GM18511 (cell line): ENCODE results near the gene SMTNL2.
"Not testable (repeated sequence)": the region's sequence is repeated elsewhere in the genome, so short reads cannot be mapped to it uniquely, and the experiment has no call there.

Source experiments
- ATAC-seq: cut with Tn5 transposase; IDR thresholded peaks from one replicate; pipeline ENCODE4 v1.9.1; 2021; ENCODE audit warnings: mild to moderate bottlenecking, moderate library complexity; ENCODE audit not compliant: unreplicated experiment

SMTNL2 gene

DNA sequence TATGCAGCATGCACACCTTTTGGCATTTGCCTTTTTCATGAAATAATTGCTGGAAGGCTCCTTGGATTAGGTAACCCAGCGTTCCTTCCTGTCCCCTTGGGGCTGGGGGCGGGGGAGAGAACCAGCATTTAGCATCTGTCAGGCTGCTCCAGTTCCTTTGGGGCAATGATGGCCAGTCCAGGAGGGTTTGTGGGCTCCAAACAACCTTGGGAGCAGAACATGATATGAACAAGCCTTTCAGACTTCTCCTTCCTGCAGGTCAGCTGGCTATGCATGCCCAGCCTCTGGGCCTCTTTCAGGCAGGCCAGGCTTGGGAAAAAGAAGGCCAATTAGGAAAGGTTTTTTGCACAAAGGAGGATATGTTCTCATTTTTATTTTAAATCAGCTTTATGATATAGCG lies 1.1 kb upstream of the SMTNL2 start:
- no peak for ATAC-seq

DNA sequence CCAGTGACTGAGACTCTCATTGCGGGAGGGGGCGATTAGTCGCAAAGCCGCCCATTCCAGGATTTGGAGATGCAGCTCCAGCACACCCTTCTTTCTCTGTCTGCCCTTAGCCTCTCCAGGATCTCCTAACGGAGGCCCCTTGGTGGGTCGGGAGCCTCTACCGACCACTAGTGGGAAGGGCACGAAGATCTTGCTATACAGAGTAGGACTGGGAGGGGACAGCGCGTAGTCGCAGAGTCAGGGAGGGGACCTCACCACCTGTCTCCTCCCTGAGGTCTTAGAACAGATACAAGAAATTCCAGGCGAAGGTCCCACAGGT lies 588 bp upstream of the SMTNL2 start:
- no peak for ATAC-seq

DNA sequence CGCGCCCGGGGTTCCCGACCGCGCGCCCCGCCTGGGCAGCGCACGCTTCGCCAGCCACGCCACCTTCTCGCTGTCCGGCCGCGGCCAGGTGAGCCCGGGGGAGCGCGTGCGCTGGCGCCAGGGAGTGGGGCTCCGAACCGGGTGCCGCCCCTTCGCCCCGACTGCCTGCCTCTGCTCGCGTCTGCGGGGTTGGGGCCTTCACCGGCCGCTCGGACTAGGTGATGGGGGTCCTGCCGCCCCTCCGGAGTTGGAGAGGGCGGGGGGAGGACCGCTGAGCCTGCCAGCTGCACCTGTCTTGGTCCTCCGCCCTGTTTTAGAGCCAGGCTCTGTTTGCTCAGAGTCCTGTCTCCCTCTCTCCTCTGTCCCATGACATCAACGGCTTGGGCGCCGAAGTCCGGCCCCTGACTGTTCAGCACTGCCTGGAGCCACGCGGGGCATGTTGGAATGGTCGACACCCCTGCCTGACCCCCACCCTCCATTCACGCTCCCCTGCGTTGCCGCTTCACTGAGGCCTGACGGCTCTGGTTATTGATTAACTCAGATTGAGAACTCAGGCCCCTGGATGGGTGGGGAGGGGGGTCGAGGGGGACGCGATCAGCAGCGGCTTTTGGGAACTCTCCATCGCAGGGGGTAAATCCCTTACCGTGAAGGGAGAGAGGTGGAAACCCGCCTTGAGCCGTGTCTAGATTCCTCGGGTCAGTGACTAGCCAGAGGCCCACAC lies 748 bp downstream of the SMTNL2 start:
- no peak for ATAC-seq

DNA sequence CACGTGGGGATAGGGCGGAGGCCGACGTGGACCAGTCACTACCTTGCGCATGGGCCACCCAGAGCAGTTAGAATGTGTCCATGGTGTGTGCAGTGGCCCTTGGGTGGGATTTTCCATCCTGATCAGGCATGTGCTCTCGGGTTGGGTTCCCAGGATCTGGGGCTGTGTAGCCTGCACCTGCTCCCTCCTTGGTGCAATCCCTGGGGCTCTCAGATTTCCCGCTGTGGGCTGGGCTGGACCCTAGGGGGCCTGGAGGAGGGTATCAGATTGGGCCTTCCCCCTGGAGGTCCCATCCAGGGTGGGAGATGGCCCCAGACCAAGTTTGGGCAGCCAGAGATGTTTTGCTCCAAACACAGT lies 1.3 kb downstream of the SMTNL2 start:
- ATAC-seq, result no peak

- ATAC-seq, result no peak
Measured at GRCh38 chr17:4586043-4586442, 1.7 kb downstream of the SMTNL2 start.

- ATAC-seq, result no peak
Measured at GRCh38 chr17:4587195-4587594, 2.9 kb downstream of the SMTNL2 start.

- no peak for ATAC-seq
Measured at GRCh38 chr17:4587803-4588202, 3.5 kb downstream of the SMTNL2 start.

- ATAC-seq, result no peak
Measured at GRCh38 chr17:4588391-4588790, 4.1 kb downstream of the SMTNL2 start.

DNA sequence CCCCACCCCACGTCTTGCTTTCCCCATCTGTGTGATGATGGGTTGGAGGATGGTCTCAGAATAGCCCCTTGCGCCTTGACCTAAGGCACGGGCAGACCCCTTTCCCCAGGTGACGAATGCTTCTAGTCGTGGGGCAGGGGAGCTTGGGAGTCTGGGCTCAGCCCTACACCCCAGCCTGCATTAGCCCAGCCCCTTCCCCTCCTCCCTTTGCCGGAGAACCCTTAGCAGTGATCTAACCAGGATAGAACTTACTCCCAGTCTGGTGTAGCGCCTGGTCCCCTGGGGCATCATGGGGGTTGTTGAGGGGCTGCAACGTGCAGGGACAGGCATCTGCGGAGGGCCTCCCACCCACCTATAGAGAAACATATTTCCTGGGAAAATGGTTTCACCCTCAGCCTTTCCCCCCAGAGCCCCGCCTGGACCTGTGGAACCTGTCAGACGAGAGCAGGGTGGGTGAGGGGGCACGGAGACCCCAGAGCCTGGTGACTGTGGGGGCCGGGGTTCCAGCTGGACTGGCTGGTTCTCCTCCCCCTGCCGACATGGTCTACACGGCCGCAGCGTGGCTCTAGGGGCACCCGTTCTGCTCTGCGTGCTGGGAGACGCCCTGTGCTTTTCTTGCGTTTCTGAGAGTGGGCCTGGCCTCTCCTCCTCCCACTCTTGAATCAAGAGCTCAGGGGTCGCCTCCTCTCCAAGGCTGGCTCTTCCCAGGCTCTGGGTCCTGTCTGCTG lies 4.7 kb downstream of the SMTNL2 start:
- ATAC-seq, result no peak

DNA sequence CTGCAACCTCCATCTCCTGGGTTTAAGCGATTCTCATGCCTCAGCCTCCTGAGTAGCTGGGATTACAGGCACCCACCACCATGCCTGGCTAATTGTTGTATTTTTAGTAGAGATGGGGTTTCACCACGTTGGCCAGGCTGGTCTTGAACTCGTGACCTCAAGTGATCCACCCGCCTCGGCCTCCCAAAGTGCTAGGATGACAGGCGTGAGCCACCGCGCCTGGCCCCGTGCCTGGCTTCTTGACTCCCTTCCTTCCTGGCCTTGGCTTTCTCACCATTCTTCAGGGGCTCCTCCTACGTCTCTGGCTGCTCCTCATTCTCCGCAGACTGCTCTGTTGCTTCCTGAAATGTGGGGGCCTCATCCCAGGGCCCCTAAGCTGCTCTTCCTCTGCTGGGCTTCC lies 5.7 kb downstream of the SMTNL2 start:
- ATAC-seq, result not testable (repeated sequence)

DNA sequence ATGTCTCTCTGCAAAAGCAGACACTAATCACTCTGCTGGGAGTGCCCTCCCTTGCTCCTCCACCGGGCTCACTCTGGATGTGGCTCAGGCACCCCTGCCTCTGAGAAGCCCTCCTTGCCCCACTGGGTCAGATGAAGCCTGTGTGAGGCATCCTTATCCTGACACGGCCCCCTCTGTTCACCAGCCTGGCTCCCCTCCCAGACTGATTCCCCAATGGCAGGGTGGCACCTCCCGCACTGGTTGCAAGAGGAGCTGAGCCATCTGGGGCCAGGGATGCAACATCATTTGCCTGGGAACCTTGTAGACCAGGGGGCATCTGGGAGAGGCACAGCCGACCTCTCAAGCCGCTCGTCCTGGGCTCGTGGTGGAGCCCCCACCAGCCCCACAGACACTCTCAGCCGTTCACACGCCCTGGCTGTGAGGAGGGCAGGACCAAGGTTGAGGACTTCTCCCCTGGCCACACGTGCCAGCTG lies 6.7 kb downstream of the SMTNL2 start:
- ATAC-seq, result no peak

- no peak for ATAC-seq
Measured at GRCh38 chr17:4591529-4591928, 7.2 kb downstream of the SMTNL2 start.

- ATAC-seq, result no peak
Measured at GRCh38 chr17:4592240-4593005, 8.1 kb downstream of the SMTNL2 start.

DNA sequence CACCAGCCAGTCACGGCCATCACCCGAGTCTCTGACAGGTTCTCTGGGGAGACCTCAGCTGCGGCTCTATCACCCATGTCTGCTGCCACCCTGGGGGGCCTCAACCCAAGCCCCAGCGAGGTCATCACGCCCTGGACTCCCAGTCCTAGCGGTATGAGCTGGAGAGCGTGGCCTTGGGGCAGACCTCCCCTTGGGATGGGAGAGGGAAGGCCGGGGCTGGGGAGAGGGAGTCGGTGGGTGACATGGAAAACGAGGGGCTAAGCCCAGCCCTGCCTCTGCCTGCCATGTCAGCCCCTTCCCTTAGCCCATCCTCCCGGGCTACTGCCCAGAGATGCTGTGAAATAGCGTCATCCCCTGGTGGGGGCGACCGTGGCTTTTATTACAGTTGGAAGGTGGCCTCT lies 8.7 kb downstream of the SMTNL2 start:
- no peak for ATAC-seq

- ATAC-seq, result no peak
Measured at GRCh38 chr17:4594406-4594805, 10.1 kb downstream of the SMTNL2 start.

GRCh38 chr17:4594931-4595684 lies 10.8 kb downstream of the SMTNL2 start:
- no peak for ATAC-seq

DNA sequence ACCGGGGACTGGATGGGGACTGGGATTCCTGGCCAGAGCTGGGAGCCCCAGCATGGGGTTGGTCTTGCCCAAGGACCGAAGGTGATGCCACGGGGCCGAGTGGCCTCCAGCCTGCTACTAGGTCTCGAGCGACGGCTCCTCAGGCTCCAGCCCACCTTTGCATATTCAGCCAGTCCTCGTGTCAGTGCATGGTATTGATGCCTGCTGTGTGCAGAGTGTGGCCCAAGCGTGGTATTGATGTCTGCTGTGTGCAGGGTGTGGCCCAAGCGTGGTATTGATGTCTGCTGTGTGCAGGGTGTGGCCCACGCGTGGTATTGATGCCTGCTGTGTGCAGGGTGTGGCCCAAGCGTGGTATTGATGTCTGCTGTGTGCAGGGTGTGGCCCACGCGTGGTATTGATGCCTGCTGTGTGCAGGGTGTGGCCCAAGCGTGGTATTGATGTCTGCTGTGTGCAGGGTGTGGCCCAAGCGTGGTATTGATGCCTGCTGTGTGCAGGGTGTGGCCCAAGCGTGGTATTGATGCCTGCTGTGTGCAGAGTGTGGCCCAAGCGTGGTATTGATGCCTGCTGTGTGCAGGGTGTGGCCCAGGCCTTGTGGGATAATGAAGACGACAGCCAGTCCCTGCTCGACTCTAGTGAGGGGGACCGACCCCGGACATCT lies 11.5 kb downstream of the SMTNL2 start:
- not testable (repeated sequence) for ATAC-seq

GRCh38 chr17:4596636-4597380 lies 12.5 kb downstream of the SMTNL2 start:
- ATAC-seq, result no peak

DNA sequence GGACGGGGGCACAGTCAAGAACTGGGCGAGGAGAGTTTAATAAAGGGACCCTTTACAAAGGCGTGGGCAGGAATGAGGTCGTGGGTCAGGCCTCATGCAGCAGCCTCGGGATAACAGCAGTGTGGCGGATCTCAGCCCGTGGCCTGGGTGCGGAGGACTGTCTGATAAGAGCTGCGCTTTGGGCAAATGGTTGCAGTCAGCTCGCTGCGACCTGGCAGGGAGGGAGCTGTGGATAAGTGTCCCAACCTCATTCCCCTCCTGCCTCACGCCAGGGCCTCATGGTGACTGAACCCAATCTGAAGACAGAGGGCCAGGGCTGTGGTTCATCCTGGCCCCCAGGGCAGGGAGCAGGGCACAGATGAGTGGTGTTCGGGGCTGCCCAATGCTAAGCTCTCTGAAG lies 13.6 kb downstream of the SMTNL2 start:
- no peak for ATAC-seq
